Posterior vena cava (tissue), 2 donors: ENCODE data around the gene TTYH3. TPM values are rescaled to one million over a fixed set of nuclear protein-coding genes. Genes with fewer than 3 reads are reported as not detected.

ENCODE experiments used
- DNase-seq: peaks from one replicate; pipeline ENCODE4 v3.0.0-alpha.2; 2020; ENCODE audit warnings: low spot score
- intact Hi-C, 2 donors: fragments of 100-400 bp; cut with DNase I; formaldehyde crosslinking; loops; one replicate each; pipeline versions ENCODE4 v1.14.1 to v1.14.2; 2022 to 2023
- total RNA-seq, 2 donors: library from RNA; stranded (reverse); fragmentation: NEBNext Ultra II Directional; extraction: Animal tissue kit (Norgen Biotek cat#: 25700); gene quantifications; one replicate each; pipeline ENCODE4 v1.2.1, GENCODE V29; 2021
- donor health status: DM: yes; HTN: yes; CAD: no.
- donor health status: DM: yes; HTN: yes; CAD: no.

TTYH3 gene
- total RNA-seq, 2 donors from 2014 or later: 50.1 to 51.6 TPM

GRCh38 chr7:2644220-2644561 is 12.4 kb downstream of the TTYH3 start:
- intact Hi-C loops: no loop called here
- no peak for DNase-seq

- DNase-seq: peak; percentile 82
- intact Hi-C loops: no loop called here
Observed at GRCh38 chr7:2644562-2645273, 12.9 kb downstream of the TTYH3 start.

GRCh38 chr7:2645274-2645868 is 13.6 kb downstream of the TTYH3 start:
- peak; percentile 77 for DNase-seq
- intact Hi-C loops: no loop called here

GRCh38 chr7:2646336-2646679 is 14.5 kb downstream of the TTYH3 start:
- DNase-seq: no peak
- intact Hi-C loops: no loop called here

GRCh38 chr7:2646680-2647571 is 15.1 kb downstream of the TTYH3 start:
- intact Hi-C loops: no loop called here
- DNase-seq: peak; percentile 79

GRCh38 chr7:2647594-2648172 is 15.9 kb downstream of the TTYH3 start:
- intact Hi-C loops: no loop called here
- peak; percentile 76 for DNase-seq

- intact Hi-C loops: no loop called here
- DNase-seq: no peak
Observed at GRCh38 chr7:2649139-2649838, 17.5 kb downstream of the TTYH3 start.

- intact Hi-C loops: no loop called here
- no peak for DNase-seq
Observed at GRCh38 chr7:2649991-2650390, 18.2 kb downstream of the TTYH3 start.

- no peak for DNase-seq
- intact Hi-C loops: no loop called here
Observed at GRCh38 chr7:2650451-2650850, 18.7 kb downstream of the TTYH3 start.

- intact Hi-C loops: no loop called here
- DNase-seq: peak; percentile 78
Observed at GRCh38 chr7:2651336-2651735, 19.6 kb downstream of the TTYH3 start.

- DNase-seq: no peak
- intact Hi-C loops: no loop called here
Observed at GRCh38 chr7:2651847-2652735, 20.3 kb downstream of the TTYH3 start.

GRCh38 chr7:2652736-2653060 is 20.9 kb downstream of the TTYH3 start:
- no peak for DNase-seq
- intact Hi-C loops: no loop called here

- intact Hi-C loops: no loop called here
- no peak for DNase-seq
Observed at GRCh38 chr7:2654059-2654458, 22.3 kb downstream of the TTYH3 start.

- intact Hi-C loops: no loop called here
- no peak for DNase-seq
Observed at GRCh38 chr7:2655870-2656614, 24.3 kb downstream of the TTYH3 start.

GRCh38 chr7:2657208-2657607 is 25.4 kb downstream of the TTYH3 start:
- intact Hi-C loops: no loop called here
- DNase-seq: no peak

GRCh38 chr7:2657920-2658671 is 26.3 kb downstream of the TTYH3 start:
- no peak for DNase-seq
- intact Hi-C loops: no loop called here

GRCh38 chr7:2658941-2659340 is 27.2 kb downstream of the TTYH3 start:
- intact Hi-C loops: no loop called here

More at GRCh38 chr7:2658941-2659340, 27.2 kb downstream of the TTYH3 start:
- DNase-seq: no peak
